DND-41 (cell line): Measurements from ENCODE around the gene TPM2.

Source experiments
- ATAC-seq: fragments of 200-7000 bp; cut with Tn5 transposase; 3 replicates; pipeline ENCODE4 v1.9.1; 2021; ENCODE audit warnings: low read depth; ENCODE audit not compliant: insufficient read depth
- DNase-seq: peaks from one replicate; pipeline ENCODE4 v3.0.0-alpha.2; 2020
- H2AFZ ChIP-seq: 2 replicates; pipeline ENCODE4 v1.6.0; 2012; ENCODE audit warnings: low read depth, low read length
- H3K27ac ChIP-seq: 2 replicates; pipeline ENCODE4 v1.5.1; 2012; ENCODE audit warnings: low read length, inconsistent platforms
- H3K27me3 ChIP-seq: fragments of 200-600 bp; sonication (generic); 2 replicates; pipeline ENCODE4 v1.6.0; 2012; ENCODE audit warnings: low read length, mild to moderate bottlenecking, inconsistent platforms; ENCODE audit not compliant: insufficient read depth, poor library complexity
- H3K36me3 ChIP-seq: 2 replicates; pipeline ENCODE4 v1.5.1; 2012; ENCODE audit warnings: low read length, inconsistent platforms; ENCODE audit not compliant: insufficient read depth
- H3K4me1 ChIP-seq: 2 replicates; pipeline ENCODE4 v1.5.1; 2012; ENCODE audit warnings: mild to moderate bottlenecking, low read length; ENCODE audit not compliant: insufficient read depth
- H3K4me2 ChIP-seq: 2 replicates; pipeline ENCODE4 v1.6.0; 2012; ENCODE audit warnings: mild to moderate bottlenecking, moderate library complexity, low read length, inconsistent platforms; ENCODE audit not compliant: insufficient read depth
- H3K4me3 ChIP-seq, 2 experiments: fragments of 200-600 bp in 1 of 2; shearing (Covaris generic) in 1 of 2; 2 replicates each; pipeline ENCODE4 v1.5.1; 2012 to 2016; ENCODE audit warnings: inconsistent platforms in 2 of 2, low read length in 2 of 2, mild to moderate bottlenecking in 2 of 2, low read depth in 1 of 2, moderate library complexity in 1 of 2
- H3K79me2 ChIP-seq: 2 replicates; pipeline ENCODE4 v1.6.0; 2012; ENCODE audit warnings: low read length, inconsistent platforms; ENCODE audit not compliant: insufficient read depth
- H3K9ac ChIP-seq: 2 replicates; pipeline ENCODE4 v1.6.0; 2012; ENCODE audit warnings: low read depth, mild to moderate bottlenecking, inconsistent platforms, low read length, moderate library complexity
- H3K9me3 ChIP-seq: 2 replicates; pipeline ENCODE4 v1.5.1; 2012; ENCODE audit warnings: low read length, moderate library complexity, mild to moderate bottlenecking, inconsistent platforms; ENCODE audit not compliant: insufficient read depth, severe bottlenecking
- H4K20me1 ChIP-seq: 2 replicates; pipeline ENCODE4 v1.6.0; 2012; ENCODE audit warnings: low read length; ENCODE audit not compliant: insufficient read depth
- CTCF ChIP-seq: IDR thresholded peaks from 2 replicates; pipeline ENCODE4 v1.5.1; 2012; ENCODE audit warnings: borderline replicate concordance, low read length, moderate library complexity, mild to moderate bottlenecking; ENCODE audit not compliant: poor library complexity, severe bottlenecking; ENCODE audit errors: extremely low read depth
- EZH2 ChIP-seq: IDR thresholded peaks from 3 replicates; pipeline ENCODE4 v1.6.1; 2012; ENCODE audit warnings: borderline replicate concordance, low read depth, mild to moderate bottlenecking, moderate library complexity, low read length, inconsistent platforms; ENCODE audit not compliant: severe bottlenecking

TPM2 gene

GRCh38 chr9:35691334-35691650 is 1.6 kb upstream of the TPM2 start:
- Histone ChIP-seq H3K9ac (peak overlapping the region; percentile 87), H3K27ac (peak overlapping the region; percentile 82), H2AFZ (peak overlapping the region; percentile 83), H3K27me3 (no peaks in the 10 kb centered on the region), H3K4me1 (peaks cover 30% of the 10 kb centered on the region), H3K79me2 (peaks cover 5% of the 10 kb centered on the region), H4K20me1 (no peaks in the 10 kb centered on the region), H3K9me3 (no peaks in the 10 kb centered on the region), H3K4me2 (peak overlapping the region; percentile 82), H3K36me3 (peaks cover 20% of the 10 kb centered on the region), H3K4me3 (peak overlapping the region; percentile 65 to 68; a peak in 3 of 4 replicates)
- TF ChIP-seq CTCF (no peak), EZH2 (no peak)
- ATAC-seq (no peak), DNase-seq (no peak)

GRCh38 chr9:35690614-35691333 is 1.0 kb upstream of the TPM2 start:
- Histone ChIP-seq H3K4me1 (peaks cover 30% of the 10 kb centered on the region), H3K27me3 (no peaks in the 10 kb centered on the region), H3K9me3 (no peaks in the 10 kb centered on the region), H2AFZ (peak overlapping the region; percentile 83), H3K36me3 (peaks cover 17% of the 10 kb centered on the region), H3K4me3 (peak overlapping the region; percentile 65 to 68), H3K27ac (peak overlapping the region; percentile 82), H3K79me2 (peaks cover 5% of the 10 kb centered on the region), H4K20me1 (no peaks in the 10 kb centered on the region), H3K4me2 (peak overlapping the region; percentile 82), H3K9ac (peak overlapping the region; percentile 87)
- no peak for TF ChIP-seq EZH2
- DNase-seq (peak; percentile 85), ATAC-seq (peak; percentile 90)

GRCh38 chr9:35690294-35690613 is 529 bp upstream of the TPM2 start:
- Histone ChIP-seq H3K27ac (peak overlapping the region; percentile 82), H3K4me2 (peak overlapping the region; percentile 82), H3K27me3 (no peaks in the 10 kb centered on the region), H3K4me1 (peaks cover 30% of the 10 kb centered on the region), H4K20me1 (no peaks in the 10 kb centered on the region), H3K9me3 (no peaks in the 10 kb centered on the region), H2AFZ (no peak overlapping the region), H3K79me2 (peaks cover 5% of the 10 kb centered on the region), H3K9ac (peak overlapping the region; percentile 87), H3K4me3 (peak overlapping the region; percentile 65 to 68; a peak in 3 of 4 replicates), H3K36me3 (peaks cover 21% of the 10 kb centered on the region)
- ATAC-seq (no peak), DNase-seq (no peak)
- TF ChIP-seq EZH2 (no peak), CTCF (no peak)

- Histone ChIP-seq H3K36me3 (peaks cover 35% of the 10 kb centered on the region), H4K20me1 (no peaks in the 10 kb centered on the region), H2AFZ (no peak overlapping the region), H3K9me3 (no peaks in the 10 kb centered on the region), H3K4me1 (peaks cover 30% of the 10 kb centered on the region), H3K4me2 (peak overlapping the region; percentile 82), H3K79me2 (peaks cover 5% of the 10 kb centered on the region), H3K27me3 (no peaks in the 10 kb centered on the region), H3K4me3 (no peak overlapping the region), H3K9ac (no peak overlapping the region), H3K27ac (no peak overlapping the region)
- DNase-seq (no peak), ATAC-seq (no peak)
- TF ChIP-seq EZH2 (no peak), CTCF (no peak)
Measured at GRCh38 chr9:35688558-35689541, 875 bp downstream of the TPM2 start.
